Psoas muscle (tissue), 8 donors: ENCODE results near the gene ZNF616. TPM values are rescaled to one million over a fixed set of nuclear protein-coding genes. Genes with fewer than 3 reads are reported as not detected.

Experiments
- ATAC-seq, 4 donors: fragments of 200-7000 bp; cut with Tn5 transposase; one replicate each; pipeline ENCODE4 v1.9.1; 2020; ENCODE audit warnings: moderate library complexity in 3 of 4, mild to moderate bottlenecking in 2 of 4
- DNase-seq, 2 donors: peaks; one replicate each; pipeline ENCODE4 v3.0.0-alpha.2; 2020
- H3K27ac ChIP-seq: fragments of 200-600 bp; one replicate; pipeline ENCODE4 v1.8.0; 2022
- H3K27me3 ChIP-seq, 3 donors: fragments of 200-600 bp in 1 of 3; one replicate each; pipeline versions ENCODE4 v1.6.1 to v1.8.0; 2013 to 2022; ENCODE audit warnings: low read length in 2 of 3, mild to moderate bottlenecking in 2 of 3, moderate library complexity in 1 of 3; ENCODE audit not compliant: insufficient read depth in 3 of 3
- H3K36me3 ChIP-seq, 2 donors: fragments of 200-600 bp in 1 of 2; one replicate each; pipeline versions ENCODE4 v1.6.1 to v1.8.0; 2013 to 2022; ENCODE audit warnings: low read depth in 1 of 2, mild to moderate bottlenecking in 1 of 2, moderate library complexity in 1 of 2; ENCODE audit not compliant: insufficient read depth in 1 of 2
- H3K4me1 ChIP-seq: fragments of 200-600 bp; one replicate; pipeline ENCODE4 v1.8.0; 2022
- H3K4me3 ChIP-seq: fragments of 200-600 bp; one replicate; pipeline ENCODE4 v1.8.0; 2022; ENCODE audit warnings: mild to moderate bottlenecking
- H3K9me3 ChIP-seq: fragments of 200-600 bp; one replicate; pipeline ENCODE4 v1.8.0; 2022
- CTCF ChIP-seq: fragments of 200-600 bp; IDR thresholded peaks from one replicate; pipeline ENCODE4 v1.8.0; 2022; ENCODE audit warnings: antibody characterized with exemption
- WGBS, 3 donors: extraction: QIAGEN DNeasy Blood & Tissue Kit; methylation state at CpG; one replicate each; pipeline versions ENCODE4 v1.1.6 to v1.1.7; 2013; 5-methylcytosine and 5-hydroxymethylcytosine counted together
- intact Hi-C, 2 donors: fragments of 100-400 bp; cut with DNase I; formaldehyde crosslinking; loops; one replicate each; pipeline versions ENCODE4 v1.11.0 to v1.14.2; 2022
- polyA plus RNA-seq, 3 donors: library from polyadenylated mRNA; stranded (reverse); fragments of 200-250 nt; gene quantifications; one replicate each; pipeline ENCODE4 v1.2.3, GENCODE V29; 2013
- total RNA-seq, 4 donors: library from RNA; stranded (reverse); fragmentation: NEBNext Ultra II Directional in 2 of 4; extraction: Animal tissue kit (Norgen Biotek cat#: 25700) in 2 of 4; gene quantifications; one replicate each; pipeline versions ENCODE4 v1.2.1 to v1.2.4, GENCODE V29; 2021 to 2023
- donor health status: healthy with polysubstance abuse.
- donor health status: DM: no; HTN: no; CAD: no; lungs with moderate emphysema.
- donor health status: Bipolar disorder and iron deficiency.
- donor health status: healthy.
- donor health status: DM: yes; HTN: yes; CAD: no.
- donor health status: DM: no; HTN: no; CAD: no.
- donor health status: DM: no; HTN: no; CAD: no.
- donor health status: DM: yes; HTN: yes; CAD: no.

Gene ZNF616
- total and polyA plus RNA-seq, 7 donors, result 1.5 to 6.2 (median 3.6) TPM

- DNase-seq, result no peak
- H3K4me3 ChIP-seq, result no peak overlapping the region
- no peak overlapping the region for H3K27ac ChIP-seq
- ATAC-seq, result no peak
- H3K27me3 ChIP-seq, result no peaks in the 10 kb centered on the region
- intact Hi-C loops, result no loop called here
- peaks cover 85% of the 10 kb centered on the region for H3K9me3 ChIP-seq
- no peak for TF ChIP-seq CTCF
- H3K4me1 ChIP-seq, result no peaks in the 10 kb centered on the region
- peaks cover 27 to 38% of the 10 kb centered on the region in 2 donors for H3K36me3 ChIP-seq
- 96 to 99% (median 98%) methylated on average over 6 of the region's 6 CpGs for WGBS, 3 donors
Observed at GRCh38 chr19:52066258-52066863, 73.4 kb downstream of the ZNF616 start.

DNA sequence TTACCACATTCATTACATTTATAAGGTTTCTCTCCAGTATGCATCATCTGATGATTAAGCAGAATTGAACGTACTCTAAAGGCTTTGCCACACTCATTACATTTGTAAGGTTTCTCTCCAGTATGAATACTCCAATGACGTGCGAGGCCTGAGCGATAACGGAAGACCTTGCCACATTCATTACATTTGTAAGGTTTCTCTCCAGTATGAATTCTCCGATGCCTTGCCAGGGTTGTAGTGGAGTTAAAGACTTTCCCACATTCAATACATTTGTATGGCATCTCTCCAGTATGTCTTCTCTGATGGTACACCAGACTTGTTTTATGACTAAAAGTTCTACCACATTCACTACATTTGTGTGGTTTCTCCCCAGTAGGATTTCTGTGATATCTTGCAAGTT, 74.3 kb downstream of the ZNF616 start:
- Histone ChIP-seq H3K4me1 (no peaks in the 10 kb centered on the region), H3K27ac (no peak overlapping the region), H3K9me3 (peaks cover 86% of the 10 kb centered on the region), H3K4me3 (no peak overlapping the region), H3K27me3 (no peaks in the 10 kb centered on the region), H3K36me3 (peaks cover 19 to 32% of the 10 kb centered on the region in 2 donors)
- ATAC-seq, result no peak
- TF ChIP-seq CTCF, result no peak
- WGBS, 3 donors, result 98 to 99% (median 98%) methylated on average over 6 of the region's 6 CpGs
- DNase-seq, result no peak
- intact Hi-C loops, result no loop called here

Other genes starting within 250 kb of the ZNF616 start
- 1 to 10 TPM; 4.2 to 6.0 (median 4.9) TPM for gene ZNF649, start 234.9 kb downstream of the ZNF616 start, total RNA-seq
- gene ZNF649, start 234.9 kb downstream of the ZNF616 start, polyA plus RNA-seq, result 1 to 10 TPM; 2.9 to 6.0 (median 3.6) TPM
- gene ZNF613, start 212.5 kb downstream of the ZNF616 start, total RNA-seq, result 1 to 10 TPM; 1.7 to 3.6 (median 2.3) TPM
- gene ZNF613, start 212.5 kb downstream of the ZNF616 start, polyA plus RNA-seq, result 1 to 10 TPM; 1.7 to 4.5 (median 2.3) TPM
- gene ZNF350, start 153.1 kb downstream of the ZNF616 start, total RNA-seq, result 1 to 10 TPM; 2.9 to 7.2 (median 4.9) TPM
- 10 to 100 TPM in 1 of 3 donors, 1 to 10 TPM in 2; 3.5 to 12.7 (median 7.2) TPM for gene ZNF350, start 153.1 kb downstream of the ZNF616 start, polyA plus RNA-seq
- gene ZNF615, start 131.7 kb downstream of the ZNF616 start, total RNA-seq, result 1 to 10 TPM; 4.5 to 7.4 (median 5.2) TPM
- gene ZNF615, start 131.7 kb downstream of the ZNF616 start, polyA plus RNA-seq, result 1 to 10 TPM; 1.5 to 8.2 (median 3.3) TPM
- gene ZNF614, start 111.6 kb downstream of the ZNF616 start, total RNA-seq, result 1 to 10 TPM; 3.8 to 6.2 (median 4.5) TPM
- 1 to 10 TPM; 3.3 to 7.7 (median 3.4) TPM for gene ZNF614, start 111.6 kb downstream of the ZNF616 start, polyA plus RNA-seq
- gene ZNF432, start 91.1 kb downstream of the ZNF616 start, total RNA-seq, result 1 to 10 TPM; 3.1 to 6.4 (median 4.5) TPM
- gene ZNF432, start 91.1 kb downstream of the ZNF616 start, polyA plus RNA-seq, result 1 to 10 TPM; 3.4 to 6.6 (median 4.2) TPM
- gene ZNF841, start 44.2 kb downstream of the ZNF616 start, total RNA-seq, result 1 to 10 TPM; 3.0 to 4.4 (median 3.2) TPM
- 1 to 10 TPM; 1.2 to 4.3 (median 2.2) TPM for gene ZNF841, start 44.2 kb downstream of the ZNF616 start, polyA plus RNA-seq
- gene ZNF836, start 31.7 kb upstream of the ZNF616 start, total RNA-seq, result 1 to 10 TPM; 2.1 to 6.4 (median 3.9) TPM
- gene ZNF836, start 31.7 kb upstream of the ZNF616 start, polyA plus RNA-seq, result 1 to 10 TPM; 1.3 to 4.4 (median 1.8) TPM
- 100 to 1,000 TPM; 182 to 340 (median 268) TPM for gene PPP2R1A, start 50.1 kb upstream of the ZNF616 start, total RNA-seq
- gene PPP2R1A, start 50.1 kb upstream of the ZNF616 start, polyA plus RNA-seq, result 100 to 1,000 TPM; 127 to 400 (median 139) TPM
- gene ZNF766, start 129.6 kb upstream of the ZNF616 start, total RNA-seq, result 10 to 100 TPM in 2 of 4 donors, 1 to 10 TPM in 2; 6.3 to 10.4 (median 8.8) TPM
- gene ZNF766, start 129.6 kb upstream of the ZNF616 start, polyA plus RNA-seq, result 10 to 100 TPM in 1 of 3 donors, 1 to 10 TPM in 2; 3.6 to 10.7 (median 3.8) TPM
- 10 to 100 TPM in 1 of 4 donors, 1 to 10 TPM in 3; 6.2 to 10.5 (median 7.0) TPM for gene ZNF480, start 157.2 kb upstream of the ZNF616 start, total RNA-seq
- 1 to 10 TPM; 4.6 to 7.0 (median 5.3) TPM for gene ZNF480, start 157.2 kb upstream of the ZNF616 start, polyA plus RNA-seq
- gene ZNF610, start 196.3 kb upstream of the ZNF616 start, total RNA-seq, result 1 to 10 TPM in 2 of 4 donors, under 1 TPM in 2; 0.06 to 3.7 (median 1.1) TPM
- gene ZNF610, start 196.3 kb upstream of the ZNF616 start, polyA plus RNA-seq, result under 1 TPM; 0.10 to 0.62 (median 0.47) TPM
- 1 to 10 TPM; 5.9 to 9.0 (median 8.2) TPM for gene ZNF880, start 230.0 kb upstream of the ZNF616 start, total RNA-seq
- 10 to 100 TPM in 1 of 3 donors, 1 to 10 TPM in 2; 4.2 to 12.0 (median 4.6) TPM for gene ZNF880, start 230.0 kb upstream of the ZNF616 start, polyA plus RNA-seq